Panc1 (cell line): ENCODE data around the gene NOX5. TPM values are rescaled to one million over a fixed set of nuclear protein-coding genes. Genes with fewer than 3 reads are reported as not detected.

ENCODE experiments used
- ATAC-seq: fragments of 200-7000 bp; cut with Tn5 transposase; 2 replicates; pipeline ENCODE4 v1.9.1; 2020; ENCODE audit warnings: mild to moderate bottlenecking, moderate library complexity
- BruUV-seq: library from RNA; stranded (reverse); fragments of 400-500 nt; replicated peaks from 2 replicates; lab custom pipeline; 2021; lab: Mats Ljungman, UMichigan
- CTCF ChIA-PET: fragments of 300-600 bp; sonication (Branson Sonifier 250); formaldehyde crosslinking; loops from one replicate; lab custom pipeline; 2022; ENCODE audit warnings: antibody characterized with exemption; lab: Charles Lee
- POLR2A ChIA-PET: fragments of 300-600 bp; sonication (Branson Sonifier 250); formaldehyde crosslinking; loops from one replicate; lab custom pipeline; 2022; ENCODE audit warnings: antibody characterized with exemption; lab: Charles Lee
- DNase-seq: peaks from one replicate; pipeline ENCODE4 v3.0.0-alpha.2; 2010; ENCODE audit warnings: low read depth, low spot score
- H3K27ac ChIP-seq: 2 replicates; pipeline ENCODE4 v1.5.1; 2011; ENCODE audit warnings: mild to moderate bottlenecking, low read length, inconsistent platforms
- H3K27me3 ChIP-seq: fragments of 200-500 bp; sonication (Bioruptor generic); 2 replicates; pipeline ENCODE4 v1.6.0; 2014; ENCODE audit warnings: low read length, inconsistent platforms; ENCODE audit not compliant: control insufficient read depth, insufficient read depth
- H3K36me3 ChIP-seq: fragments of 200-500 bp; sonication (Bioruptor generic); 2 replicates; pipeline ENCODE4 v1.5.1; 2014; ENCODE audit warnings: inconsistent platforms, mild to moderate bottlenecking, low read length, moderate library complexity; ENCODE audit not compliant: control insufficient read depth, insufficient read depth
- H3K4me1 ChIP-seq: 2 replicates; pipeline ENCODE4 v1.5.1; 2011; ENCODE audit warnings: inconsistent platforms, mild to moderate bottlenecking, low read length, moderate library complexity; ENCODE audit not compliant: control insufficient read depth, insufficient read depth
- H3K4me3 ChIP-seq, 2 experiments: 2 replicates each; pipeline ENCODE4 v1.5.1; 2011 to 2012; ENCODE audit warnings: low read depth in 2 of 2, low read length in 2 of 2, mild to moderate bottlenecking in 2 of 2, inconsistent platforms in 1 of 2, moderate library complexity in 1 of 2
- H3K9me3 ChIP-seq: fragments of 200-500 bp; sonication (Bioruptor generic); 2 replicates; pipeline ENCODE4 v1.5.1; 2014; ENCODE audit warnings: low read depth, mild to moderate bottlenecking, inconsistent platforms, low read length, moderate library complexity; ENCODE audit not compliant: control insufficient read depth, insufficient read depth
- POLR2AphosphoS5 ChIP-seq: IDR thresholded peaks from 2 replicates; pipeline ENCODE4 v1.6.1; 2012; ENCODE audit warnings: mild to moderate bottlenecking, low read depth, low read length, moderate library complexity
- SIN3A ChIP-seq: IDR thresholded peaks from 2 replicates; pipeline ENCODE4 v1.6.1; 2012; ENCODE audit warnings: low read depth, mild to moderate bottlenecking, low read length, moderate library complexity, borderline replicate concordance; ENCODE audit not compliant: insufficient read depth
- TCF7L2 ChIP-seq: IDR thresholded peaks from 2 replicates; pipeline ENCODE4 v1.6.1; 2011; ENCODE audit warnings: mild to moderate bottlenecking, low read depth, low read length, inconsistent platforms
- in situ Hi-C: cut with HindIII; loops from 2 replicates; pipeline ENCODE4 v1.10.0; 2016; ENCODE audit warnings: low sequenced_read_pairs, low pct_unique_long_range_greater_than_20kb
- intact Hi-C: fragments of 100-400 bp; cut with micrococcal nuclease; formaldehyde crosslinking; loops from one replicate; pipeline ENCODE4 v1.10.0; 2022; ENCODE audit not compliant: unreplicated experiment
- total RNA-seq: library from RNA; stranded (reverse); gene quantifications from one replicate; pipeline ENCODE4 v1.2.1, GENCODE V29; 2021; ENCODE audit not compliant: unreplicated experiment
- TF ChIP-seq, protein P1 (sequence below), 2 experiments: IDR thresholded peaks; 2 replicates each; pipeline ENCODE4 v1.6.1; 2011 to 2012; ENCODE audit warnings: low read depth in 2 of 2, control low read depth in 1 of 2, low read length in 1 of 2, mild to moderate bottlenecking in 1 of 2, moderate library complexity in 1 of 2; ENCODE audit not compliant: insufficient read depth in 1 of 2
- TF ChIP-seq, protein P2 (sequence below): fragments of 450-650 bp; IDR thresholded peaks from 2 replicates; pipeline ENCODE4 v1.5.1; 2017; ENCODE audit warnings: mild to moderate bottlenecking

The NOX5 gene
- total RNA-seq, 1 experiment from 2014 or later = 0.26 TPM

DNA sequence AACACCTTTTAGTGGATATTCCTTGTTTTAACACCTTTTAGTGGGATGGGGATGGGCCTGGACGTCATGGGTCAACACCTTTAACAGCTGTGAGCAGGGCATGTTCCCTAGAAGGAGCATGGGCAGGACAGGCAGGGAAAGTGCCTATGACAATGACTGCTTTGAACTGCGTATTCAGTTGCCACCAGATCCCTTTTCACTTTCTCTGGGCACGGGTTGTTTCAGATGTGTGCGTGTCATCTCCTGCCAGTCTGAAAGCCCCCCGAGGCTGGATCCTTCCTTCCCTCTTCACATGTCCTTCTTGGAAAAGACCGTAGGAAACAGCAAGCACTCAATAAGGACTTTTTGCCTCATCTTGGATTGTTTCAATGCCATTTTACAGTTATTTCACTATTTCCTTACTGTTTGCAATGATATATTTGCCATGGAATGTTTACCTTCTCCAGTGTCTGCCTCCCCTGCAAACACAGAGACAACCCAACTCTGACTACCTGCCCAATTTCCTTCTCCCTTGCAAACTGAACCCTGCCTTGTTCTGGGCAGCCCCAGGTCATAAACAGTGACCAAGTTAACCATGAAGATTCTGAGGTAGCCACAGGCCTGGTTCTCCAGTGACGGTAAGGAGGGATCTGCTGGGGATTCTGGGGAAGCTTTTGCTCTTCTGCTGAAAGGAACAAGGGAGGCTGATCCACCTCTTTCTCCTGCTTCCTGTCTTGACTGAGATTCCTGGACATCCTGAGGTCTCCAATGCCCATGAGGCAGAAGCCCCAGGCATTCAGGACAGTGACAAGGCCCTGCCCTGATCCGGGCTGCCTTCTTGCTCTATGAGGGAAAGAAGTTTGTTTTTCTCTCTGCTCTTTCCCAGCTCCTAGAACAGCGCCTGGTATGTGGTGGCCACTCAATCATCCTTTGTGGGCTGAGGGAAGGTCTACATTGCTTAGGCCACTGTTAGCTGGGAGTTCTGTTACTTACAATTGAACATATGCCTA, 51.8 kb downstream of the NOX5 start:
- TF ChIP-seq, protein P1, sequence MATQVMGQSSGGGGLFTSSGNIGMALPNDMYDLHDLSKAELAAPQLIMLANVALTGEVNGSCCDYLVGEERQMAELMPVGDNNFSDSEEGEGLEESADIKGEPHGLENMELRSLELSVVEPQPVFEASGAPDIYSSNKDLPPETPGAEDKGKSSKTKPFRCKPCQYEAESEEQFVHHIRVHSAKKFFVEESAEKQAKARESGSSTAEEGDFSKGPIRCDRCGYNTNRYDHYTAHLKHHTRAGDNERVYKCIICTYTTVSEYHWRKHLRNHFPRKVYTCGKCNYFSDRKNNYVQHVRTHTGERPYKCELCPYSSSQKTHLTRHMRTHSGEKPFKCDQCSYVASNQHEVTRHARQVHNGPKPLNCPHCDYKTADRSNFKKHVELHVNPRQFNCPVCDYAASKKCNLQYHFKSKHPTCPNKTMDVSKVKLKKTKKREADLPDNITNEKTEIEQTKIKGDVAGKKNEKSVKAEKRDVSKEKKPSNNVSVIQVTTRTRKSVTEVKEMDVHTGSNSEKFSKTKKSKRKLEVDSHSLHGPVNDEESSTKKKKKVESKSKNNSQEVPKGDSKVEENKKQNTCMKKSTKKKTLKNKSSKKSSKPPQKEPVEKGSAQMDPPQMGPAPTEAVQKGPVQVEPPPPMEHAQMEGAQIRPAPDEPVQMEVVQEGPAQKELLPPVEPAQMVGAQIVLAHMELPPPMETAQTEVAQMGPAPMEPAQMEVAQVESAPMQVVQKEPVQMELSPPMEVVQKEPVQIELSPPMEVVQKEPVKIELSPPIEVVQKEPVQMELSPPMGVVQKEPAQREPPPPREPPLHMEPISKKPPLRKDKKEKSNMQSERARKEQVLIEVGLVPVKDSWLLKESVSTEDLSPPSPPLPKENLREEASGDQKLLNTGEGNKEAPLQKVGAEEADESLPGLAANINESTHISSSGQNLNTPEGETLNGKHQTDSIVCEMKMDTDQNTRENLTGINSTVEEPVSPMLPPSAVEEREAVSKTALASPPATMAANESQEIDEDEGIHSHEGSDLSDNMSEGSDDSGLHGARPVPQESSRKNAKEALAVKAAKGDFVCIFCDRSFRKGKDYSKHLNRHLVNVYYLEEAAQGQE (IDR thresholded peaks at IDR 0.05; ENCODE audit: insufficient read depth in 1 of 2, low read depth in 2 of 2, low read length in 1 of 2) = no peak
- no peak for TF ChIP-seq TCF7L2
- no peak for TF ChIP-seq POLR2AphosphoS5
- TF ChIP-seq, protein P2, sequence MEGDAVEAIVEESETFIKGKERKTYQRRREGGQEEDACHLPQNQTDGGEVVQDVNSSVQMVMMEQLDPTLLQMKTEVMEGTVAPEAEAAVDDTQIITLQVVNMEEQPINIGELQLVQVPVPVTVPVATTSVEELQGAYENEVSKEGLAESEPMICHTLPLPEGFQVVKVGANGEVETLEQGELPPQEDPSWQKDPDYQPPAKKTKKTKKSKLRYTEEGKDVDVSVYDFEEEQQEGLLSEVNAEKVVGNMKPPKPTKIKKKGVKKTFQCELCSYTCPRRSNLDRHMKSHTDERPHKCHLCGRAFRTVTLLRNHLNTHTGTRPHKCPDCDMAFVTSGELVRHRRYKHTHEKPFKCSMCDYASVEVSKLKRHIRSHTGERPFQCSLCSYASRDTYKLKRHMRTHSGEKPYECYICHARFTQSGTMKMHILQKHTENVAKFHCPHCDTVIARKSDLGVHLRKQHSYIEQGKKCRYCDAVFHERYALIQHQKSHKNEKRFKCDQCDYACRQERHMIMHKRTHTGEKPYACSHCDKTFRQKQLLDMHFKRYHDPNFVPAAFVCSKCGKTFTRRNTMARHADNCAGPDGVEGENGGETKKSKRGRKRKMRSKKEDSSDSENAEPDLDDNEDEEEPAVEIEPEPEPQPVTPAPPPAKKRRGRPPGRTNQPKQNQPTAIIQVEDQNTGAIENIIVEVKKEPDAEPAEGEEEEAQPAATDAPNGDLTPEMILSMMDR = no peak
- no peak for TF ChIP-seq SIN3A
- Histone ChIP-seq H3K4me3 (no peak overlapping the region), H3K27me3 (peaks cover 2% of the 10 kb centered on the region; the same call in 1 of the 2 replicates), H3K4me1 (no peaks in the 10 kb centered on the region), H3K9me3 (no peaks in the 10 kb centered on the region), H3K36me3 (no peaks in the 10 kb centered on the region), H3K27ac (no peak overlapping the region)
- POLR2A ChIA-PET = no interaction called here
- intact Hi-C loops (no loop called here), in situ Hi-C loops (no loop called here)
- ATAC-seq (no peak), DNase-seq (no peak)
- no TSS peak for BruUV-seq
- CTCF ChIA-PET = no interaction called here

DNA sequence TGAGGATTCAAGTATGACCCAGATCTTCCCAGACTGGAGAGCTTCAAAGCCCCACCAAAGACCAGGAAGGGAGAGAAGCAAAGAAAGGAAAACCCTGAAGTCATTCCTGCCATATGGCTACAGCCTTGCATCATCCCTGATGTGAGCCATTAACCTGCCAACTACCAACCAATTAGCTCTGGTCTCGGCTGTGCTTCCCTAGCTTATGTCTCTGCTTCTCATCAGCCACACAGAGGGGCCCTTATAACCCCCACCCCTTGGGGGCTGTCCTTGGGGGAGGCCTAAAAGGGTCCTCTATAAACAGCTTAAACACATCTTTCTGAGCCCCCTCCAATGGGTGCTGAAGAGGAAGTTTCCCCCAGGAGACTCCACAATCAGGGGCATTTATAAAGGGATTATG, 52.8 kb downstream of the NOX5 start:
- H3K27ac ChIP-seq = no peak overlapping the region
- POLR2A ChIA-PET = no interaction called here
- ATAC-seq (no peak), DNase-seq (no peak)
- in situ Hi-C loops = no loop called here
- TF ChIP-seq POLR2AphosphoS5 = no peak
- TF ChIP-seq TCF7L2 = no peak
- TF ChIP-seq, protein P1 (IDR thresholded peaks at IDR 0.05; ENCODE audit: insufficient read depth in 1 of 2, low read depth in 2 of 2, low read length in 1 of 2) = no peak
- TF ChIP-seq, protein P2 = no peak
- TF ChIP-seq SIN3A = no peak
- H3K27me3 ChIP-seq = peaks cover 5% of the 10 kb centered on the region; the same call in 1 of the 2 replicates
- H3K9me3 ChIP-seq = no peaks in the 10 kb centered on the region
- no peaks in the 10 kb centered on the region for H3K4me1 ChIP-seq
- intact Hi-C loops = no loop called here
- CTCF ChIA-PET = no interaction called here
- BruUV-seq = no TSS peak
- no peaks in the 10 kb centered on the region for H3K36me3 ChIP-seq
- no peak overlapping the region for H3K4me3 ChIP-seq
